HG02763 (cell line): ENCODE data around the gene CYTL1.
"Not testable (repeated sequence)": the region's sequence is repeated elsewhere in the genome, so short reads cannot be mapped to it uniquely, and the experiment has no call there.

Source experiments
- ATAC-seq: cut with Tn5 transposase; IDR thresholded peaks from one replicate; pipeline ENCODE4 v1.9.1; 2021; ENCODE audit warnings: mild to moderate bottlenecking, moderate library complexity; ENCODE audit not compliant: unreplicated experiment

CYTL1 gene, protein sequence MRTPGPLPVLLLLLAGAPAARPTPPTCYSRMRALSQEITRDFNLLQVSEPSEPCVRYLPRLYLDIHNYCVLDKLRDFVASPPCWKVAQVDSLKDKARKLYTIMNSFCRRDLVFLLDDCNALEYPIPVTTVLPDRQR

DNA sequence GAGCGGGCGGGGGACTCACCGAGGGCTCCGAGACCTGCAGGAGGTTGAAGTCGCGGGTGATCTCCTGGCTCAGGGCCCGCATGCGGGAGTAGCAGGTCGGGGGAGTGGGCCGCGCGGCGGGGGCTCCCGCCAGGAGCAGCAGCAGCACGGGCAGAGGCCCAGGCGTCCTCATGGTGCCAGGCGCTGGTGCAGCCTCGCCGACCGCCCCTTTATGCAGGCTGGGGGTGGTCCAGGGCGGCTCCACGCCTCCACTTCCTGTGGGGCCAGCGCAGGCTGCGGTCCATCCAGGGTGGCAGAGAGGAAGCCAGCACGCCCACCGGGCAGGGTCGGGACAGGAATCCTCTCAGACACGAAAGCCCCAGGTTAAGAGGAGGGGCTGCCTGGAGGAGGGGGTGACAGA, at the start of gene CYTL1:
Gene CYTL1, minus strand, starts transcription at position 185 of the 400 bp plus-strand sequence. Its CDS starts 13 bp downstream, at position 172.
- ATAC-seq: no peak

DNA sequence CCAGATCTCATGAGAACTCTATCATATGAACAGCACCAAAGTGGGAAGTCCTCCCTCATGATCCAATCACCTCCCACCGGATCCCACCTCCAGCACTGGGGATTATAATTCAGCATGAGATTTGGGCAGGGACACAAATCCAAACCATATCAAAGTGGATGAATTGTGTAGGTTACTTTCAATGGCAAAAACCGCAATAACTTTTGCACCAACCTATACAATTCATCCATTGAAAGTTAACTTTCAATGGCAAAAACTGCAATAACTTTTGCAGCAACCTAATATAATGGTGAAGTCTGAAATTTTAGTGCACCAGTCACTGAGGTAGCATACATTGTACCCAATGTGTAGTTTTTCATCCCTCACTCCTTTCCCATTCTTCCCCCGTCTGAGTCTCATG, 48.6 kb upstream of the CYTL1 start:
- no peak for ATAC-seq

DNA sequence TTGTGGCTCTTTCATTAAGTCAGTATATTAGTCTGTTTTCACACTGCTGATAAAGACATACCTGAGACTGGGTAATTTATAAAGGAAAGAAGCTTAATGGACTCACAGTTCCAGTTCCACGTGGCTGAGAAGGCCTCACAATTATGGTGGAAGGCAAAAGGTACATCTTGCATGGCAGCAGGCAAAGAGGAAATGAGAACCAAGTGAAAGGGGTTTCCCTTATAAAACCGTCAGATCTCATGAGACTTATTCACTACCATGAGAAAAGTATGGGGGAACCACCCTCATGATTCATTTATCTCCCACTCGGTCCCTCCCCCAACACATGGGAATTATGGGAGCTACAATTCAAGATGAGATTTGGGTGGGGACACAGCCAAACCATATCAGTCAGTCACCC, 47.7 kb upstream of the CYTL1 start:
- not testable (repeated sequence) for ATAC-seq

DNA sequence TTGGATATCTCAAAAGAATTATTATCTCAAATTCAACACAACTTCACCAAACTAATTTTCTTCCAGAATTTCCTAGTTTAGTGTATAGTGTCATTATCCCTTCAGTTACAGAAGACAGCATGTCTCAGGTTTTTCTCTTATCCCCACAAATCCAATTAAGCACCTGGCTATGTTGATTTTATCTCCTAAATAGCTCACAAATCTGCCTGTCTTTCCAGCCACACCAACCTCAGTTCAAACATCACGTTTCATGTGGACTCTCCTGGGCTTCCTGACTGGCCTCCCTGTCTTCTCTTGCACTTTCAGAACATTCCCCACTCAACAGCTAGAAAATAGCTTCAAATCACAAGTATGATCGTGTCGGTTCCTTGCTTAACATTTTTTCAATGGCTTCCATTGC, 46.8 kb upstream of the CYTL1 start:
- no peak for ATAC-seq

DNA sequence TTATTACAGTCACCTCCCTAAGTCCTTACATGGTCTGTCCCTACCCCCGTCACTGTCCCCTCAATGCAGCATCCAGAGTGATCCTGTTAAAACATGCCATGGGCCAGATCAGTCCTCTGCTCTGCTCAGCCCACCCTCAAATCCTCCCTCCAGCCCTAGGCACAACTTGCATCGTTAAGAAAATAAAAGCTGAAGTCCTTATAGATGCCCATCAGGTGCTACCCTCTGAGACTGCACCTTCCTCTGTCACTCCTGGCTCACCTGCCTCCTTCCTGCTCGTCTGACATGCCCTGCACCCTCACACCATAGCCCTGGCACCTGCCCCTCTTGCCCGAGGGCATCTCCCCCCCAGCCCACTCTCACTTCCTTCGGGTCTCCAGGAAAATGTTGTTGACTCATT, 36.2 kb upstream of the CYTL1 start:
- no peak for ATAC-seq

DNA sequence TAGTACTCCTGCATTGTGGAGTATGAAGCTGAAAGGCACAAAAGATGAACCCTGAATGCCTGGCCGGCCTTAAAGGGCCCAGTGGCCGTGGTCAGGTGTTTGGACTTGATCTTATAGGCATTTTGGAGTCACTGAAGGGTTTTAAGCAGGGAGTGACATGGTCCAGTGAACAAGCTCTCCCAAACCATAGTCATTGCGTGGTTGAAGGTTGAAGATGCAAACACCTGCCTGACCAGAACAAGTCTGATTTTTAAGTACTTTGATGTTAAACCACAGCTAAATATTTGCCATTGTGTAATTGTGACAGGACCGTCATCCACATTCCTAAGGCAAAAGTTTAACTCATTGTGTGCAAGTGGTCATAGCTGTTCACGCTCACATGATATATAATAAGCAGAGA, 35.3 kb upstream of the CYTL1 start:
- no peak for ATAC-seq

DNA sequence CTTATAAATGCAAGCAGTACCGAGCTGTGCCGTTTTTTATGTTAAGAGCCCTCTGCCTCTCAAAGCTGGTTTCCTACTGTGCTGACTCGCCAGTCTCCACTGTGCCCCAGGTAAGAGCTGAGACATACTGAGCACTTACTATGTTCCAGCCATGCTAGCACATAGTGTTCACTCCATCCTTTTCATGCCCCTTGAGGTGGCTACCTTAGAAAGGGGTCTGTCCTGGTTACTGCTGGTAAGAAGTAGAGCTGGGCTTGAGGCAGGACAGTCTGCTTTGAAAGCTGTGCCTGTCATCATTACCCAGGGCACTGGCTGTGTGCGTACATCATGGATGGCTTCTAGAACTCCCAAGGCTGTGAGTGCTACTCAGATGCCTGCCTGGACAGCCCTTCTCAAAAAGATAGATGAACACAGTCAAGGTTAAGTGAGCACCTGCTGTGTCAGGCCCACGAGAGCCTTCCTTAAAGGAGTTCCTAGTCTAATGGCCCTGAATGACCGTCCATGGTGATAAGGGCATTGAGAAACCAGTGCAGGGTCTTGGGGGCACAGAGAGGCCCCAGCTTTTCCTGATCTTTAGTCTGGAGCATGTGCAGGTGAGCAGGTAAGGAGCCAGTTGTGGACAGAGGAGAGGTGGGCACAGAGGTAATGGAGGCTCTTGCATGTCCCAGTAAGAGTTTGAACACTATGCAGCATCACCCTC, 33.6 kb upstream of the CYTL1 start:
- no peak for ATAC-seq

DNA sequence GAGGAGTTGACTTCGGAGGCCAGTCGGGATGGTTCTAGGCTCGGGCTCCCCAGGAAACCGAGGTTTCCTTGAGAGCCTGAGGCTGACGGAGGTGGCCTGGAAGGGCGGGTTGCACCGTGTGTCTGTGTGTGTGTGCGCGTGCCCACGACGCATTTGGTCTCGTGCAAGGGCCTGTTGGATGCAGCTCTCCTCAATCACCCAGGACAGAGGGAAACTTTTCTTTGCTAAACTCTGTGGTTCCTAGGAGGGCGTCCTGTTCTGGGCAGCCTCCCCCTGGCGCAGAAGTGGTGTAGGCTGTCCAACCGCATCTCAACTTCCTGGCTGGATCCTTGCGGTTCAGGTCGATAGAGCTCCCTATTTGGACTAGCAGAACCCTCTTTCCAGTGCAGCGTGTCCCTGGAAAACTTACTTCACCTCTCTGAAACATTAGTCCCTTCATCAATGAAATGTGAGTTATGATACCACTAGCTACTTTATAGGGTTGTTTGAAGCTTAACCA, 33.0 kb upstream of the CYTL1 start:
- ATAC-seq: no peak

DNA sequence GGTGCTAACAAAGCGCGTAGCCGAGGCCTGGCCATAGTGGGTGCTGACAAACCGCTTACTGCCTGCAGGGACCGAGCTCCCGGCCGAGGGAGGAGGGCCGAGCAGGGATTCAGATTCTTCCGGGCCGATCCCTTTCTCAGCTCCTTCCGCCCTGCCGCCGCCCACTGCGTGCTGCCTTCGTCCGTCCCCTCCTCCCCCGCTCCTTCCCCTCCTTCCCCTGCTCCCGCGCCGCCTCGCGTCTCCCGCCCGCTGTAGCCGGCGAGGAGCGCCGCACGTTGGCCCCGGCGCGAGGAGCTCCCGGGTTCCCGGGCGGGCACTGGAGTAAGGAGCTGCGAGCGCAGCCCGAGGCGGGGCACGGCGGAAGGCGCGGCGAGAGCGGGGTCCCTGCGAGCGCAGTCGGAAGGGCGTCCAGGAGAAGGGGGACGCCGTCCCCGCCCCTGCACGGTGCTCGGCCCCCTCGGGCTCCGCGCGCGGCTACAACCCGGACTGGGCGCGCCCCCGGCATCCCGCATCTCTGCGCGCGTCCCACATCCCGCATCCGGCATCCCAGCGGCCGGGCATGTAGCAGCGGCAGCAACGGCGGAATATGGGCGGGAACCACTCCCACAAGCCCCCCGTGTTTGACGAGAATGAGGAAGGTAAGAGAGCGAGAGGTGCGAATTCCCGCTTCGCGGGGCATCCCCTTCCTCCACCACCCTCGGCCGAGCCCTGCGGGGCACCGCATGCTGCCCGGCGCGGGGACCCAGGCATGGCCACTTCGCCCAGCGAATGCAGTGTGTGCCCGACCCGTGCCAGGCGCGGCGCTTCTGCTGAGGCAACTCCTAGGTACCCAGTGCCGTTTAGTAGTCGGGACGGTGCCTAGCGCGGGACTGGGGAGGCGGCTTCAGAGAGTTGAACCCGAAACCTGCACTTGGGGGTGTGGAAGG, 32.3 kb upstream of the CYTL1 start, which contains the start of gene STK32B:
Gene STK32B, plus strand, starts transcription at position 203 of the 926 bp plus-strand sequence.
- ATAC-seq: no peak

DNA sequence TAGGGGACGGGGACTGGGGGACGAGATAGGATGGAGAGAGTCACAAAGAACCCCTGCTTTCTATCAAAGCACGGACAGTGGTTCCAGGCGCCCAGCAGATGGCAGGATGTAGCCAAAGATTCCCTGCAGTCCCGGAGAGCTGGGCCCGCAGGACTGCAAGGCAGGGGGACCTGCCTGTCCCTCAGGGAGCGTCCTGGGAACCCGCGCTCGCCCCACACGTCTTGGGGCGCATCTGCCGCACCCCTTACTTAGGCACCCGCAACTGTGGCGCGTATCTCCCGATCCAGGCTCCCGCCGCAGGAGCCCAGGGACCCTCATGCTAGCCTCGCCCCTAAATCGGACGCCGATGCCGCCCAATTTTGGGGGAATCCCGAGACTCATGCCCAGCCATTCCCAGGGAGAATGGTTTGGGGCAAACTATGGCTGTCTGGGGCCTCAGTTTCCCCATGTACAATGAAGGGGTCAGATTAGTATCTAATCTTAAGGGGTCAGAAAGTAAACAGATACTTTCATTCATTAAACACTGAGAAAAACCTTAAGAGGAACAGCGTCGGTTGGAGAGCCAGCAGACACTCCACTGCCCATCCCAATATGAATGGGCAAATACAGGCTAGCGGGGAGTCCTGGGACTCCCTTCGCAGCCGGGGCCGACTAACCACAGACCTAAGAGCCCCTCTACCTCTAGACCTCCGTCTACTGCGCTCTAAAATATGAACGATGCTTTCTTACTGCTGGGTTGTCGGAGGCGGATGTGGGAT, 31.4 kb upstream of the CYTL1 start:
- ATAC-seq: no peak

DNA sequence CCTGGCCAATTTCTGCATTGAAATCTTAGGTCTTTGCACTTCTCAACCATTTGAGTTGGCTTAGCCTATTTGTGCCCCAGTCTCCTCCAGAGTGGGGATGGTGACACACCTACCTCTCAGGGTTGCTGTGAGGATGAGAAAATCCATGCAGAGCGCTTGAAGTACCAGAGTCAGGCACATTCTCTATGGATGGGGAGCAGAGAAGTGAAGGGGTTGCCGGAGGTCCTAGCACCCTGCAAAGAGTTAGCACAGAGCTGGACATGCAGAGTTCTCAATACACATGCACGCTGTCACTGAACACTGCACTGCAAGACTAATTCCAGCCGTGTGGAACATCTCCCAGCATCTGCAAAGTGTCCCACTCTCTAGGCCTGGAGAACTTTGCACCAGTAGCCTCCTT, 29.5 kb upstream of the CYTL1 start:
- ATAC-seq: no peak

DNA sequence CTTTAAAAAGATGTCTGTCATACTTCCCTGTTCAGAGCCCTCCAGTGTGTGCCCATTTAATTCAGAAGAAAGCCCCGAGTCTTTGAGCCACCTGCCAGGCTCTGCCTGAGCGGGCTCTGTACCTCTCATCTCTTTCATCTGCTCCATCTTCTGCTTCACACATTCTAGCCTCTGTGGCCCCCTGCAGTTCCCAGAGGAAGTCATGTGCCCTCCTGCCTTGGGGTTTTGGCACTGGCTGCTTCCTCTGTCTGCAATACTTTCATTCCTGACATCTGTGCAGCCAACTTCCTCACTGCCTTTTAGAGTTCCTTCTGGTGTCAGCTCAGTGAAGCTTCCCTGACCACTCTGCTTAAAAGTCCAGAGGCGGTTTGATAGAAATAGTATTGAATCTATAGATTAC, 25.8 kb upstream of the CYTL1 start:
- ATAC-seq: no peak

DNA sequence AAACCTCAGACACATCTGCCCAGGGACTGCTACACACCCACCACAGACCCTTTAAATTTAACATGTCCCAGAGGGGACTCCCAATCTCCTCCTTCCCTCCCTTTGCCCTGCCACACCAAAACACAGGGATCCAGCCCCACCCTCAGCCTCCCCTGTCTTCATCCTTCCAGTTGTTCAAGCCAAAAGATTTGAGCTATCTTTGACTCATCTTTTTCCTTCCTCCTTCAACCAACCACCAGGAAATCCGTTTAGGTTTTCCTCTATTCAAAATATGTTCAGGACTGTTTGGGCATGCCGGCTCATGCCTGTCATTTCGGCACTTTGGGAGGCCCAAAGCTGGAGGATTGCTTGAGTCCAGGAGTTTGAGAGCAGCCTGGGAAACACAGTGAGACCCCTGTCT, 25.1 kb upstream of the CYTL1 start:
- no peak for ATAC-seq

DNA sequence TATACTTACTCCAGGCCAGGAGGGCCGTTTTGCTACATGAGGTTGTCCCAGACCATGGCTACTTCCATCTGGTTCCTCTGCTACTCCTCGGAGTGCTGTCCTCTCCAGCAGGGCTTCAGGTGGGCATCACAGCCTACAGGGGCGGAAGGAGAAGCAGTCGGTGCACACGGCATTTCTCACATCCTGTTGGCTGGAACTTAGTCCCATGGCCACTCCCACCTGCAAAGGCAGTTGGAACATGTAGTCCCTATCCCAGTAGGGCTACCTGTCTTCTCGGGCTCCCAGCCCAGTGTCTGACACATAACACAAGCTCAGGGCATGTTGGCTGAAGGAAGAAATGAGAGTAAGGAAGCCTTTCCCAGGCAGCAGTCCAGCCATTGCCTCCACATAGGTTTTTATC, 24.3 kb upstream of the CYTL1 start:
- no peak for ATAC-seq

DNA sequence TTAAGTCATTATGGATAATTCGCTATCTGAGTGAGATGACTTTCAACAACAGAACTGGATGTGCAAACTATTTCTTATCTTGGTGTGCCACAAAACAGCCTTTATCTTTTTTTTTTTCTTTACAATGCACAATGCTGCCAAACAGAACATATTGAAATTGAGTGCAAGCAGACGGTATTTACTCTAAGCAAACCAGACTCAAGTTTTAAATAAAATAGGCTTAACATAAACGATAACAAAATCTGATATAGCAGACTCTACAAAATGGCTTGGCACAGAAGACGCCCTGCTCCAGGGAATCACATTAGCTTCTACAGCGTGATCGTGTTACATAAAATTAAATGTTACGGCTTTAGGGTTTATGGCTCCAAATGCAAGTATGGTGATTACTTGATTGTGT, 22.4 kb upstream of the CYTL1 start:
- no peak for ATAC-seq

DNA sequence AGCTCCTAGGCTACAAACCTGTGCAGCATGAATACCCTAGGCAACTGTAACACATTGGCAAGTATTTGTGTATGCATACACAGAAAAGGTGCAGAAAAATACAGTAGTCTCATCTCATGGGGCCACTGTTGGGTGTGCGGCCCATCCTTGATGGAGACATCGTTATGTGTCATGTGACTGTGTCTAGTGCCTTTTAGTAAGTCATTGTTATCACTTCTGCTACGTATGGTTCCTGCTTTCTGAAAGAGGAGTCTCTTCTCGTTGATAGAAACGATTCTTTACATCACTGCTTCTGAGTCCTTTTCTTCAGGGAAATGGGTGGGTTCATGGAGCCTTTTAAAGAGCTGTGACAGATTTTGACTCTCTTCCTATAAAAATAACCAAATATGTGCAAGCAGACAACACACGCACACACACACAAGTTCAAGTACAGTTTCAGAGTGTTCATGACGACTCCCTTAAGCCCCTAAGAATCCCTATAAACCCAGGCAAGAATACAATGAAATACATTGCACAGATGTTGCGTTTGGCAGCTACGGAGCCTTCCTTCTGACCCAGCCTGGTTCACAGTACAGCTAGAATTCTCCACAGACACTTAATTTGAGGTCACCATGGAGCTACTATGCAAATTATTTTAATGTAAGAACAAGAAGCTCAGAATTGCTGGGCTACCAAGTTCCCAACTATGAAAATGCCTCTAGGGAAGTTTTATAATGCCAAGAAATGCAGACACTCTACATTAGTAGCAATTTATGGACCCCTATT, 21.8 kb upstream of the CYTL1 start:
- no peak for ATAC-seq

DNA sequence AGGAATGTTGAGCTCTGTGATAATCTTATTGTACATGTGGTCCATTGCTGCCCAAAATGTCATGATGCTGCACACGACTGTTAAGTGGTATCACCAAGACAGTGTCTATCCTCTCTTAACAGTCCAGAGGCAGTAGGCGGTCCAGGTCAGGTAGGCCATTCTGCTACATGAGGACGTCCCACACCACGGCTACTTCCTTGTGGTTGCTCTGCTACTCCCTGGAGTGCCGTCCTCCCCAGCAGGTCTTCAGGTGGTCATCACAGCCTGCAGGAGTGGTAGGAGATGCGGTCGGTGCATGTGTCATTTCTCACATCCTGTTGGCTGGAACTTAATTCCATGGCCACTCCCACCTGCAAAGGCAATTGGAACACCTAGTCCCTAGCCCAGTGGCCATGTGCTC, 20.5 kb upstream of the CYTL1 start:
- ATAC-seq: no peak

DNA sequence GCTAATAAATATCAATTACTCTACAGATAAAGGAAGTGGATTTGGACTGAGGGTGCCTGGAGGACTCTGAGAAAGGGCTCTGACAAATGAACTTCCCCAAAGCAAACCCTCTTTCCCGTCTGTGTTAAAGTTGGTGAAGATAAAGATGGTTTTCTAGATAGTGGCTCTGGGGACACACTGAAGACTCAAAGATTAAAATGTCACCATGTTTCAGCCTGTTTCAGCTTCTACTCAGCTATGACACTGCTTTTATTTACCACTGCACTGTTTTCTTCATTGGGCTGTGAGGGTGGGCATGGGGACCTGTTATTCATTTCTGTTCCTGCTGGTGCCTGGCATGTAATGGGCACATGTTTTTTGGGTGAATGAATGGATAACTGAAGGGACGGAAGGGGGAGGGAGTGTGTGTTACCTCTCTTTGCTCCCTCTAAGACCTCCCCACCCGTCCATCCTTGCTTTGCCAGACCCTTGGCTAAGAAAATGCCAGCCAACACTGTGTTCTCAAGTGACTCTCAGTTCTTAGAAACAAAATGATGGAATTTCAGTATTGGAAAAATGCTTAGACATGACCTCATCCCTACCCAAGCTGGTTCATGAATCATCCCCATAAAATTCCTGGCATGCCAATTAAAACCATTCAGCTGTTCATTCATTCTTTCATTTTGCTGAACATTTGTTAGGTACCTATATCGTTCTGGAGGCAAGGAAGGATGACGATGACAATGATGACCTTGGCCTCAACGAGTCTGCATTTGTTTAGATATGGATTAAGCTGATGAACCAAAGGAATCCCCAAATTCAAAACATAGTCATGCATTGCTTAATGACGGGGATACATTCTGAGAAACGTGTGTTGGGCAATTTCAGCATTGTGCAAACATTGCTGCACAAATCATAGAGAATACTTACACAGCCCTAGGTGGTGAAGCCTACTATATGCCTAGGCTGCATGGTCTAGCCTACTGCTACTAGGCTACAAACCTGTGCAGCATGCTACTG, 18.6 kb upstream of the CYTL1 start:
- ATAC-seq: no peak

DNA sequence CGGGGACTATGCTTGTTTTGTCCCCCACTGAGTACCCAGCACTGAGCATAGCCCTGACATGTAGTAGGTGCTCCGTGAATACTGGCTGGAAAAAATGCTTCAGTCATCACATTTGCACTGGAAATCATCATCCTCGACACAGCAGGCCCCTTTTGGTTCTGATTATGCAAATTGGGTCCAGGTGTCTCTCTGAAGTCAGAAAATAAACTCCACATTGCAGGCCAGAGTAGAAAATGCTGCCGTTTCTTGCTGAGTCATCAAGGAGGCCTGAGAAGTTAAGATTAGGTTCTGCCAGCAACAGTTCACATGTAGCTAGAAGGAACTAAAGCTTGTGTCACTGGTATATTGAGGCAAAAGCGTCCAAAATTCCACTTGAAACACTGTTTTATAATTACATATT, 17.0 kb upstream of the CYTL1 start:
- no peak for ATAC-seq
